Transverse colon (tissue), 4 donors: ENCODE data around the gene TTLL5. TPM values are rescaled to one million over a fixed set of nuclear protein-coding genes. Genes with fewer than 3 reads are reported as not detected.

ENCODE experiments used
- DNase-seq: peaks from one replicate; pipeline ENCODE4 v3.0.0-alpha.2; 2019
- H3K27ac ChIP-seq, 4 donors: fragments of 200-600 bp; sonication (generic); 2 replicates each; pipeline ENCODE4 v1.5.1; 2016 to 2018; ENCODE audit warnings: inconsistent platforms in 4 of 4
- H3K27me3 ChIP-seq: fragments of 200-600 bp; sonication (generic); 2 replicates; pipeline ENCODE4 v1.5.1; 2017; ENCODE audit warnings: inconsistent platforms
- H3K36me3 ChIP-seq, 4 donors: fragments of 200-600 bp; sonication (generic); 2 replicates each; pipeline ENCODE4 v1.5.1; 2017 to 2019; ENCODE audit warnings: inconsistent platforms in 4 of 4
- H3K4me1 ChIP-seq, 4 donors: fragments of 200-600 bp; sonication (generic); 2 replicates each; pipeline ENCODE4 v1.5.1; 2017 to 2020; ENCODE audit warnings: inconsistent platforms in 4 of 4
- H3K4me3 ChIP-seq, 4 donors: fragments of 200-600 bp; sonication (generic); 1 replicate in 1 of 4; 2 replicates in 3 of 4; pipeline versions ENCODE4 v1.5.1 to v1.6.1; 2017 to 2019; ENCODE audit warnings: inconsistent platforms in 4 of 4
- H3K9me3 ChIP-seq, 2 donors: fragments of 200-600 bp; sonication (generic); 2 replicates each; pipeline ENCODE4 v1.5.1; 2017 to 2019; ENCODE audit warnings: inconsistent platforms in 2 of 2
- EP300 ChIP-seq: sonication (generic); formaldehyde crosslinking; IDR thresholded peaks from one replicate; pipeline ENCODE4 v1.6.1; 2017; ENCODE audit warnings: antibody characterized with exemption, low read depth
- POLR2A ChIP-seq: fragments of 450-650 bp; IDR thresholded peaks from one replicate; pipeline ENCODE4 v1.6.1; 2016; ENCODE audit warnings: antibody characterized with exemption, mild to moderate bottlenecking, moderate library complexity
- POLR2AphosphoS5 ChIP-seq, 3 donors: sonication (generic); formaldehyde crosslinking; IDR thresholded peaks; one replicate each; pipeline ENCODE4 v1.6.1; 2016; ENCODE audit warnings: antibody characterized with exemption in 3 of 3
- whole genome bisulfite sequencing, 2 donors: methylation state at CpG; one replicate each; pipeline ENCODE4 v1.1.5; 2018; ENCODE audit warnings: low coverage in 1 of 2; 5-methylcytosine and 5-hydroxymethylcytosine counted together
- in situ Hi-C, 4 donors: fragments of 200-750 bp; cut with MboI; loops; one replicate each; pipeline versions ENCODE4 v1.15.0 to v1.15.1; 2017; ENCODE audit warnings: low sequenced_read_pairs in 3 of 4, low pct_ligation_motif_present in 1 of 4, low pct_unique_long_range_greater_than_20kb in 1 of 4
- intact Hi-C: fragments of 100-400 bp; cut with DNase I; formaldehyde crosslinking; loops from one replicate; pipeline ENCODE4 v1.15.1; 2023; ENCODE audit warnings: low total_unique reads
- total RNA-seq, 4 donors: library from RNA; depleted of rRNA; stranded (reverse); fragments of >200 nt; gene quantifications; one replicate each; pipeline ENCODE4 v1.1.0, GENCODE V29; 2016
- TF ChIP-seq, protein P1 (sequence below), 5 experiments: fragments of 200-600 bp in 3 of 5; fragments of 450-650 bp in 2 of 5; sonication (generic) in 3 of 5; IDR thresholded peaks; 1 replicate in 2 of 5; 2 replicates in 3 of 5; pipeline ENCODE4 v1.5.1; 2016 to 2017; ENCODE audit warnings: antibody characterized with exemption in 5 of 5, inconsistent platforms in 3 of 5, mild to moderate bottlenecking in 2 of 5, moderate library complexity in 1 of 5

The TTLL5 gene
- total RNA-seq, 4 donors from 2014 or later, result 16.1 to 264 (median 40.8) TPM

DNA sequence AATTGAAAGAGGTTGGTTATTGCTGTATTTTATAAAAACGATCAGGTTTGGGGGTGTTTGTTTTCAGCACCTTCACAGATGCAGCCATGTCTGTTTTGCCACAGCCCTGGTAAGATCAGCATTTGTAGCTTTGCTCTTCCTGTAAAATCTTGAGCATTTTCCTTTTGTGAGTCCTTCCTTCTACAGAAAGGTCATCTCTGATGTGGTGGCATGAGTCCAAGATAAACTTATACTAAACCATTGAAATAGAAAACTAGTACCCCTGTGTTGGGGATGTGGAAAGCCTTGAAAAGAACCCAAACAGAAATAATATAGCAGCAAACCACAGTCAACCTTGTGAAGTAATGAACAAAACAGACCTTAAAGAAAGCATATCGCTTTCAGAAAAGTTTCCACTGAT lies 235.3 kb downstream of the TTLL5 start:
- H3K27me3 ChIP-seq, result no peaks in the 10 kb centered on the region
- H3K4me1 ChIP-seq, result no peaks in the 10 kb centered on the region
- DNase-seq, result no peak
- H3K27ac ChIP-seq, result no peak overlapping the region
- no peak overlapping the region for H3K4me3 ChIP-seq
- no peaks in the 10 kb centered on the region for H3K9me3 ChIP-seq
- no peaks in the 10 kb centered on the region for H3K36me3 ChIP-seq
- TF ChIP-seq POLR2A, result no peak
- TF ChIP-seq, protein P1, sequence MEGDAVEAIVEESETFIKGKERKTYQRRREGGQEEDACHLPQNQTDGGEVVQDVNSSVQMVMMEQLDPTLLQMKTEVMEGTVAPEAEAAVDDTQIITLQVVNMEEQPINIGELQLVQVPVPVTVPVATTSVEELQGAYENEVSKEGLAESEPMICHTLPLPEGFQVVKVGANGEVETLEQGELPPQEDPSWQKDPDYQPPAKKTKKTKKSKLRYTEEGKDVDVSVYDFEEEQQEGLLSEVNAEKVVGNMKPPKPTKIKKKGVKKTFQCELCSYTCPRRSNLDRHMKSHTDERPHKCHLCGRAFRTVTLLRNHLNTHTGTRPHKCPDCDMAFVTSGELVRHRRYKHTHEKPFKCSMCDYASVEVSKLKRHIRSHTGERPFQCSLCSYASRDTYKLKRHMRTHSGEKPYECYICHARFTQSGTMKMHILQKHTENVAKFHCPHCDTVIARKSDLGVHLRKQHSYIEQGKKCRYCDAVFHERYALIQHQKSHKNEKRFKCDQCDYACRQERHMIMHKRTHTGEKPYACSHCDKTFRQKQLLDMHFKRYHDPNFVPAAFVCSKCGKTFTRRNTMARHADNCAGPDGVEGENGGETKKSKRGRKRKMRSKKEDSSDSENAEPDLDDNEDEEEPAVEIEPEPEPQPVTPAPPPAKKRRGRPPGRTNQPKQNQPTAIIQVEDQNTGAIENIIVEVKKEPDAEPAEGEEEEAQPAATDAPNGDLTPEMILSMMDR (IDR thresholded peaks at IDR 0.05), result no peak
- TF ChIP-seq POLR2AphosphoS5 (IDR thresholded peaks at IDR 0.05), result no peak
- TF ChIP-seq EP300, result no peak
- 78 to 86% methylated on average over 1 to 2 of the region's 2 CpGs for whole genome bisulfite sequencing, 2 donors
- intact Hi-C loops (no loop called here), in situ Hi-C loops (no loop called here)

DNA sequence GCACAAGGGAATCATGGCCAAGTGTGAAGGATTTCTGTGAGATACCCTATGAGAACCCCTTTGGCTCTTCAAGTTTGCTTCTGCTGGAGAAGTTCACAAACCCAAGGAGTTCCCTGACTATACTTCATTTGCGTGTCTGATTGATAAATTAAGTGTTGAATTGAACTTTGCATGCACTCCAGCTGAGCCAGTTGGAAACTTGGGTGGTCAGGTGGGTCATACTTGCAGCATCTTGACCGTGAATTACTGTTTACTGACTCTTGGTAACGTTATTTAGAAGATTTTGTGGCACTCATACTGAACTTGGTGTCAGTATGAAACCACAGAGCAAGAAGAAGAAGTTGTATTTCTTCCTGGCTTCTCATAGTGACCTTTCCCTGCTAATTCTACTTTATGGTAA lies 243.3 kb downstream of the TTLL5 start:
- no peak overlapping the region for H3K27ac ChIP-seq
- H3K27me3 ChIP-seq, result no peaks in the 10 kb centered on the region
- WGBS, 2 donors, result 75 to 78% methylated on average over 3 of the region's 3 CpGs
- in situ Hi-C loops (loop anchor here in 2 of 4 donors (10.0 kb wide), 1 partner anchor 80 kb away; the partner anchor contains the start of genes IFT43 (in 2 of the 2) and TGFB3 (in 2 of the 2)), intact Hi-C loops (no loop called here)
- DNase-seq, result no peak
- TF ChIP-seq POLR2AphosphoS5 (IDR thresholded peaks at IDR 0.05), result no peak
- TF ChIP-seq EP300, result no peak
- TF ChIP-seq POLR2A, result no peak
- TF ChIP-seq, protein P1 (IDR thresholded peaks at IDR 0.05), result no peak
- peaks cover 0 to 11% (median 0%) of the 10 kb centered on the region in 4 donors for H3K4me1 ChIP-seq
- no peak overlapping the region for H3K4me3 ChIP-seq
- no peaks in the 10 kb centered on the region for H3K9me3 ChIP-seq
- no peaks in the 10 kb centered on the region for H3K36me3 ChIP-seq

DNA sequence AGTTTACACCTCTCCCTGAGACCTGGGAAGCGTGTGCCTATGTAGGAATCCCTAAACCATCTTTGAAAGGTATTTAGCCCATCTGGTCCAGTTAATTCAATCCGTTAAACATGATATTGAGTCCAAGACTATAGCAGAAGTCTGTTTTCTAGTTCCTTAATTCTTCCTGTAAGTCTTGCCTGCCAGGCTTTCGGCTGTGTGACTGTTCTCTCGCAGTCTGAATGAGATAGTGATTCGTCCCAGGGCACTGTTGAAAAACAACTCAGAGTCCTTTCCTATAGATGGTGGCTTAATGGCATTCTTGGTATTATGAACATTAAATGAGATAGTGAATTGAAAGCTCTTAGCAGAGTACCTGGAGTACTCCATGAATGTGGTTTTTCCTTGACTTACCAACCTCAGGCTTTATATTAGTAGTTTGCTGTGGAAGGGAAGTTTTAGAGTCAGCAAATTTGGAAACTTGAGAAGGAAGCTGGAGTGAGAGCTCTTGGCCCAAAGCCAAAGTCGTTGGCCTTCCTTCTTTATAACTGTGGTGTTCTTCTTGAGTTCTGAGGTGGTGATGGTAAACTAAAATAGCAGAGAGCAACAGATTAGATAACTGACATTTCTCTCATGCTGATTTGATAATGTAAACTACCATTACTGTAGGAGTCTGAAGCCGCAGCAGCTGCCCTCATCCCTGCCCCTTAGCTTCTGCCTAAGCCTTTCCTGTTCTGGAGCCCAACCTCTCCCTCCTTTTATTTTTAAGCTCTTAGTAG lies 244.3 kb downstream of the TTLL5 start:
- H3K27me3 ChIP-seq, result no peaks in the 10 kb centered on the region
- in situ Hi-C loops (loop anchor here in 2 of 4 donors (10.0 kb wide), 1 partner anchor 79 kb away; the partner anchor contains the start of genes IFT43 (in 2 of the 2) and TGFB3 (in 2 of the 2)), intact Hi-C loops (loop anchor here (5.0 kb wide), 1 partner anchor 77 kb away; the partner anchor contains the start of gene TGFB3)
- no peak overlapping the region for H3K27ac ChIP-seq
- TF ChIP-seq EP300, result no peak
- TF ChIP-seq POLR2AphosphoS5 (IDR thresholded peaks at IDR 0.05), result no peak
- TF ChIP-seq, protein P1 (IDR thresholded peaks at IDR 0.05), result no peak
- TF ChIP-seq POLR2A, result no peak
- 63 to 64% methylated on average over 7 of the region's 7 CpGs for WGBS, 2 donors
- no peak overlapping the region for H3K4me3 ChIP-seq
- peaks cover 0 to 17% (median 2%) of the 10 kb centered on the region in 4 donors for H3K4me1 ChIP-seq
- DNase-seq, result peak; percentile 42
- H3K9me3 ChIP-seq, result no peaks in the 10 kb centered on the region
- H3K36me3 ChIP-seq, result no peaks in the 10 kb centered on the region

DNA sequence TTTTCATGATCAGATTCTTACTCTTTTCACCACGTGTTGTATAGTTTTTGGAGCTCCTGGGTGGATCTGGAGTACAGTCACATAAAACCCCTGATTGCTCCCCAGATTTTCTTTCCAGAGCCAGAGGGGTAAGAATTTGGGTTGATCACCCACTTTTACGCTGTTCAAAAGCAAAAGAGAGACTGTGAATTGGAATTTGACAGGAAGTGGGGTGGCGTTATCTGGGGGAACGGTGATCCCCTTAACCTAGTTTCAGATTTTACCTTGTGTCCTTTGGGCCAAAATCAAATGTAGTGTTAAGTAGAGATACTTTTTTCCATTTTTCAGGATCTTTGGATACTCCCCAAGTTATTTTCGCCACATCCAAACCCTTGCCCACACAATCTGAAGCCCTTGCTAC lies 245.2 kb downstream of the TTLL5 start:
- in situ Hi-C loops, result loop anchor here in 2 of 4 donors (10.0 kb wide), 1 partner anchor 79 kb away; the partner anchor contains the start of genes IFT43 (in 2 of the 2) and TGFB3 (in 2 of the 2)
- peak overlapping the region in 1 of 4 donors; percentile 7 for H3K27ac ChIP-seq
- 78 to 82% methylated on average over 5 of the region's 5 CpGs for WGBS, 2 donors

More for the DNA sequence above, 245.2 kb downstream of the TTLL5 start:
- H3K27me3 ChIP-seq, result no peaks in the 10 kb centered on the region
- TF ChIP-seq, protein P1 (IDR thresholded peaks at IDR 0.05), result no peak
- TF ChIP-seq POLR2A (no peak), POLR2AphosphoS5 (IDR thresholded peaks at IDR 0.05) (no peak), EP300 (no peak)
- H3K36me3 ChIP-seq, result no peaks in the 10 kb centered on the region
- no peak overlapping the region for H3K4me3 ChIP-seq
- intact Hi-C loops, result loop anchor here (5.0 kb wide), 1 partner anchor 76 kb away; the partner anchor contains the start of gene TGFB3
- peaks cover 0 to 26% (median 2%) of the 10 kb centered on the region in 4 donors for H3K4me1 ChIP-seq
- H3K9me3 ChIP-seq, result no peaks in the 10 kb centered on the region
- DNase-seq, result no peak
